CD4-positive, alpha-beta T cell treated with Interferon gamma for 1 hour (primary cell): ENCODE results near the gene LIMS3.
"Not testable (repeated sequence)": the region's sequence is repeated elsewhere in the genome, so short reads cannot be mapped to it uniquely, and the experiment has no call there.

Experiments
- DNase-seq: peaks from one replicate; pipeline ENCODE4 v3.0.0-alpha.2; 2020

LIMS3 gene

GRCh38 chr2:109898462-109899336 is at the start of gene LIMS3:
Gene LIMS3 (plus strand): TSS chr2:109898688. CDS start chr2:109898729, 41 bp downstream.
- DNase-seq, result not testable (repeated sequence)

GRCh38 chr2:109871129-109871751 is 27.2 kb upstream of the LIMS3 start:
- DNase-seq, result not testable (repeated sequence)

- DNase-seq, result not testable (repeated sequence)
Observed at GRCh38 chr2:109876625-109877024, 21.9 kb upstream of the LIMS3 start.

- not testable (repeated sequence) for DNase-seq
Observed at GRCh38 chr2:109882112-109882511, 16.4 kb upstream of the LIMS3 start.

GRCh38 chr2:109888414-109888813 is 10.1 kb upstream of the LIMS3 start:
- DNase-seq, result not testable (repeated sequence)

GRCh38 chr2:109889909-109890308 is 8.6 kb upstream of the LIMS3 start:
- not testable (repeated sequence) for DNase-seq

GRCh38 chr2:109891024-109891423 is 7.5 kb upstream of the LIMS3 start:
- not testable (repeated sequence) for DNase-seq

- DNase-seq, result not testable (repeated sequence)
Observed at GRCh38 chr2:109893736-109894135, 4.8 kb upstream of the LIMS3 start.

- not testable (repeated sequence) for DNase-seq
Observed at GRCh38 chr2:109894141-109894540, 4.3 kb upstream of the LIMS3 start.

GRCh38 chr2:109895090-109895869 is 3.2 kb upstream of the LIMS3 start:
- not testable (repeated sequence) for DNase-seq

GRCh38 chr2:109896212-109896611 is 2.3 kb upstream of the LIMS3 start:
- DNase-seq, result not testable (repeated sequence)

- not testable (repeated sequence) for DNase-seq
Observed at GRCh38 chr2:109897769-109898461, 573 bp upstream of the LIMS3 start.

GRCh38 chr2:109905796-109906195 is 7.3 kb downstream of the LIMS3 start:
- DNase-seq, result not testable (repeated sequence)

- not testable (repeated sequence) for DNase-seq
Observed at GRCh38 chr2:109908626-109909025, 10.1 kb downstream of the LIMS3 start.

- DNase-seq, result not testable (repeated sequence)
Observed at GRCh38 chr2:109910789-109911188, 12.3 kb downstream of the LIMS3 start.

- not testable (repeated sequence) for DNase-seq
Observed at GRCh38 chr2:109913911-109914310, 15.4 kb downstream of the LIMS3 start.

GRCh38 chr2:109914552-109914951 is 16.1 kb downstream of the LIMS3 start:
- DNase-seq, result not testable (repeated sequence)

- not testable (repeated sequence) for DNase-seq
Observed at GRCh38 chr2:109915830-109916229, 17.3 kb downstream of the LIMS3 start.

GRCh38 chr2:109920162-109920561 is 21.7 kb downstream of the LIMS3 start:
- DNase-seq, result not testable (repeated sequence)

GRCh38 chr2:109921543-109922384 is 23.3 kb downstream of the LIMS3 start:
- not testable (repeated sequence) for DNase-seq

- DNase-seq, result not testable (repeated sequence)
Observed at GRCh38 chr2:109924481-109924880, 26.0 kb downstream of the LIMS3 start.
